Hematopoietic multipotent progenitor cell treated with erythropoietin and hydrocortisone succinate and interleukin-3 and kit ligand, for 8 days (in vitro differentiated cells): ENCODE results near the gene CYP4F11.
A peak's percentile ranks its signal among the peaks of the same experiment; 100 is the strongest.
"Not testable (repeated sequence)": the region's sequence is repeated elsewhere in the genome, so short reads cannot be mapped to it uniquely, and the experiment has no call there.

Experiments used
- DNase-seq: peaks from one replicate; pipeline ENCODE4 v3.0.0-alpha.2; 2015

Gene CYP4F11, protein sequence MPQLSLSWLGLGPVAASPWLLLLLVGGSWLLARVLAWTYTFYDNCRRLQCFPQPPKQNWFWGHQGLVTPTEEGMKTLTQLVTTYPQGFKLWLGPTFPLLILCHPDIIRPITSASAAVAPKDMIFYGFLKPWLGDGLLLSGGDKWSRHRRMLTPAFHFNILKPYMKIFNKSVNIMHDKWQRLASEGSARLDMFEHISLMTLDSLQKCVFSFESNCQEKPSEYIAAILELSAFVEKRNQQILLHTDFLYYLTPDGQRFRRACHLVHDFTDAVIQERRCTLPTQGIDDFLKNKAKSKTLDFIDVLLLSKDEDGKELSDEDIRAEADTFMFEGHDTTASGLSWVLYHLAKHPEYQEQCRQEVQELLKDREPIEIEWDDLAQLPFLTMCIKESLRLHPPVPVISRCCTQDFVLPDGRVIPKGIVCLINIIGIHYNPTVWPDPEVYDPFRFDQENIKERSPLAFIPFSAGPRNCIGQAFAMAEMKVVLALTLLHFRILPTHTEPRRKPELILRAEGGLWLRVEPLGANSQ

DNA sequence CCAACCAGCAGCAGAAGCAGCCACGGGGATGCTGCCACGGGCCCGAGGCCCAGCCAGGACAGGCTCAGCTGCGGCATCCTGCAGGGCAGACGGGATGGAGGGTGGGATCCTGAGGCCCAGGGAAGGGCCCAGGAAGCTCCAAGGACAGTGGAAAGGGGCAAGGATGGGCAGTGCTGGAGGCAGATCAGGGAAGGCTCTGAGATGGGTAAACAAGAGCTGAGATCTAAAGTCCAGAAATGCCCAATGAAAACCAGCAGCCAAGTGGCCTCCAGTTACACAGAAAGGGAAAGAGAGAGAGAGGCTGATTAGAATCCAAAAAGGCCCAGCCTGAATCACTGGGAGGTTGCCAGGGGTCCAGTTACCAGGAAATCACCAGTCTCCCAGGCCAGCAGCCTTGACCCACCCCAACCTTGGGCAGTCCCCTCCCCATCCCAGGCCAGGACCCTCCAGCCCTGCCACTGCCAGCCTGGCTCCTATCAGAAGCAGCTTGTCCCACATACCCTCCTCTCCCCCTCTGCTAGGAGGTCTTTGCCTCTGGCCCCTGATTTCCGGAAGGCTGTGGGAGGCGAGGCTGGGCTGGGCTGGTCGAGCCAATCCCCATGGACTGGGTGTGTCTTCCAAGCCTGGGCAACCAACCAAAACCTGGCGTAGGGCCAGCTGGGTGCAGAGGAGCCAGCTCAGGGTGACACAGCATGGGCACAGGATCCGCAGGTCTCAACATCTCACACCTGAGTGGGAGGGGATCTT is at the start of gene CYP4F11:
TSS of gene CYP4F11 (minus strand) at position 198 of the 747 bp plus-strand sequence. CDS start at position 77, 121 bp downstream.
- no peak for DNase-seq

DNA sequence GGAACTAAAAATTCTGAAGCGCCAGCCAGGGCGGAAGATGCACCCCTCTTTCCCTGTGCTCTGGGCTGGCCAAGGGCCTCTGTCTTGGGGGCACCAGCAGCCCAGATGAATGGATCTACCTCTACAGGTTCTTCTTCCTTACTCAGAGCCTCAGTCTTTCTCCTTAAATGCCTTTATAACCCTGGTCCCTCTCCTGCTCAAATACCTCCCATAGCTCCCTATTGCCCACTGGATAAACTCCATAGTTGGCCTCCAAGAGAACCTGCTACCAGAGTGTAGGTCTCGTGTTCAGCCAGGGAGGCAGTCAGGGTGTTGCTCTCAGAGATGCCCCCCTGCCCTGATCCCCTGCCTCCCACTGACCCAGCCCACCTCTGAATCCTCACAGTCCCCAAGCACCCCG is 45.0 kb upstream of the CYP4F11 start:
- no peak for DNase-seq

DNA sequence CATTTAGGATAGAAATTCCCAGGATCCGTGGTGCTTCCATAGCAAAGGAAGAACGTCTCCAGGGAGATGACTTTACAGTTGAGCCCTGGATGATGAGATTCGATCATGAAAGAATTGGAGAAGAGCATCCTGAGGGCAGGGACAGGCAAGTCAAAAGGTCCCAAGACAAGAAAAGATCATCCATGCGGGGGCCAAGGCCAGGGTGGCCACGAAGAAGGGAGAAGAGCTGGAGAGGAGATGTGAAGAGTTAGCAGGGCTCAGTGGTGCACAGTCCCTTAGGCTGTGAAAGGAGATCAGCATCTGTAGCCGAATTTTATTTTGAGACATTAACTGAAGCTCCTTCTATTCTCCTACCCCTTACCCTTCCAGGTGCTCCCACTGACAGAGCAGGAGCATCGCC is 43.4 kb upstream of the CYP4F11 start:
- DNase-seq: no peak

DNA sequence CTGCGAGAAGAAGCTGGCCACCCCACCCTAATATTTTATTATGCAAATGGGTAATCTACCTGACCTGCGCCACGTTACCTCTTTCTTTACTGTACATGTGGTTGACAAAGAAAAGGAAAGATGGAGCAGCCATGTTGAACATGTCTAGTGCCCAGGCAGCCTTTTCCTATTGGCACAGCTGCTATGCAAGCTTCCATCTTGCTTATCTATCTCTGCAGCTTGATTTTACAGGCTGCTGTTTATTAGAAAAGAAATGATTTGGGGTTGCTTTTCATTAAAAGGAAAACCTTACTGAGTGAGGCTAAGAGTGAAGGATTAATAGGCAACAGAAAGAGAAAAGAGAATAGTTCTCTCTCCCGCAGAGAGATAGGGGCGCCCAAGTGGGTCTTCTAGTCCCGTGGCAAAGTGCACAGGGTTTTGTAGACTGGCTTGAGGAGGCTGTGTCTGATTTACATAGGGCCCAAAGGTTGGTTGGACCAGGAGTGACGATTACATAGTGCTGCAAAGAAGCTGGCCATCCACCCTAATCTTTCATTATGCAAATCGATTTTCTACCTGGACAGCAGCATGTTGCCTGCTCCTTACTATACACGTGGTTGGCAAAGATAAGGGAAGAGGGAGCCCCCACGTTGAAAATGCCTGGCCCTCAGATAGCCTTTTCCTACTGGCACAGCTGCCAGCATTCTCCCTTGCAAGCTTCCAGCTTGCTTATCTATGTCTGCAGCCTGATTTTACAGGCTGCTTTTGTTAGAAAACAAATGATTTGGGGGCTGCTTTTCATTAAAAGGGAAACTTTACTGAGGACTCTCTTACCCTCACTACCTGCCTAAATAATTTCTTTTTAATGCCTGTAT is 42.7 kb upstream of the CYP4F11 start:
- DNase-seq: peak; percentile 68

DNA sequence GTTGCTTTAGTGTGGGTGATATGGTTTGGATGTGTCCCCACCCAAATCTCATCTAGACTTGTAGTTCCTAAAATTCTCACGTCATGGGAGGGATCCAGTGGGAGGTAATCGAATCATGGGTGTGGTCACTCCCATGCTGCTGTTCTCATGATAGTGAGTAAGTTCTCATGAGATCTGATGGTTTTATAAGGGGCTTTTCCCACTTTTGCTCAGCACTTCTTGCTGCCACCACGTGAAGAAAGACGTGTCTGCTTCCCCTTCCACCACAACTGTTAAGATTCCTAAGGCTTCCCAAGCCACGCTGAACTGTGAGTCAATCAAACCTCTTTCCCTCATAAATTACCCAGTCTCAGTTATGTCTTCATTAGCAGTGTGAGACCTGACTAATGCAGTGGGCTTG is 40.5 kb upstream of the CYP4F11 start:
- DNase-seq: no peak

DNA sequence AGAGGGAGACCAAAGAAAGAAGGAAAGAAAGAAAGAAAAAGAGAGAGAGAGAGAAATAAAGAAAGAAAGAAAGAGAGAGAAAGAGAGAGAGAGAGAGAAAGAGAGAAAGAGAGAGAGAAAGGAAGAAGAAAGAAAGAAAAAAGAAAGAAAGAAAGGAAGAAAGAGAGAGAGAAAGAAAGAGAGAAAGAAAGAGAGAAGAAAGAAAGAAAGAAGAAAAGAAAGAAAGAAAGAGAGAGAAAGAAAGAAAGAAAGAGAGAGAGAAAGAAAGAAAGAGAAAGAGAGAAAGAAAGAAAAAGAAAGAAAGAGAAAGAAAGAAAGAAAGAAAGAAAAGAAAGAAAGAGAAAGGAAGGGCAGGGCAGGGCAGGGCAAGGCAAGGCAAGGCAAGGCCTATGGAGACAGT is 37.7 kb upstream of the CYP4F11 start:
- DNase-seq: not testable (repeated sequence)

DNA sequence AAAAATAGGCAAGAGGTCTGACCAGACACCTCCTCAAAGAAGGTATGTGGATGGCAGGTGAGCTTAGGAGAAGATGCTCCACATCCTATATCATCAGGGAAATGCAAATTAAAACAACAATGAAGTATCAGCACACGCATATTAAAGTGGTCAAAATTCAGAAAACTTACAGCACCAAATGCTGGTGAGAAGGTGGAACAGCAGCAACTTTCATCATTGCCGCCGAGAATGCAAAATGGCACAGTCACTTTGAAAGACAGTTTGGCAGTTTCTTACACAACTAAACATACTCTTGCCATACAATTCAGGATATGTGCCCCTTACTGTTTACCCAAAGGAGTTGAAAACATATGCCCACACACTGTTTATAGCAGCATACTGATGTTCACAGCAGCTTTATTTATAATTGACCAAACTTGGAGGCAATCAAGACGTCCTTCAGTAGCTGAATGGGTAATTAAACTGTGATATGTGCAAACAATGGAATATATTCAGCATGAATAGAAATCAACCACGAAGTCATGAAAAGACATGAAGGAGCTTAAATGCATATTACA is 37.0 kb upstream of the CYP4F11 start:
- DNase-seq: no peak

DNA sequence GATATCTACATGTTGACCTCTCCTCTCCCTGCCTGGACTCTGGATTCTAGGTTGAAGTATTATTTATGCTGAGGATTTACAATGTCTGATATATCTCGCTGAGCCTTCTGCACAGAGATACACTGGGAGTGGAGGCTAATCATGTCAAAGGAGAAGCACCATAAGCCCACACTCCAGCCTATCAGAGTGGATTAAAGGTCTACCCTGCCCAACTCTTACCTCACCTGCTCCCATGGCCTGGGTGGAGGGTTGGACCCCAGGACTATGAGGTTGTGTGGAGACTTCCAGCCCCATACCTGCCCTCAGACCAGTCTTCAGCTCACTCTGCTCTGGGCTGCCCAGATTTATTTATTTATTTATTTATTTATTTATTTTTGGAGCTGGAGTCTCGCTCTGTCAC is 29.9 kb upstream of the CYP4F11 start:
- DNase-seq: no peak

DNA sequence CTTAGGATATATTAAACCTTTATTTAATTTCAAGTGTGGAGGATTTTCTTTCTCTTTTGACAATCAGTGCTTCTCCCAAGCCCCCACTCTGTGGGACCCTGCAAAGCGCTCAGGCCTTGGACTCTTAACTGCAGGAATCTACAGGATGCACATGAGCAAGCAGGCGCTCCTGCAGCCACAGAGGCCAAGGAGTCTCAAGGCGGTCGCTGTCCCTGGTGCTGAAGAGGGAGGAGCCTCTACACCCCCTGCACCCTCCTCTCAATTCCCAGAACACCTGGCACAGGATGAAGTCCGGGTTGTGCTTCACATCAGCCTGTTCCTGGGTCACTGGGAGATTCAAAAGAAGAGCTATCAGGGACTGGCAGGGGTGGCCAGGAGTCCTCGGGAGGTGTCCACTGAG is 28.0 kb upstream of the CYP4F11 start:
- DNase-seq: no peak

DNA sequence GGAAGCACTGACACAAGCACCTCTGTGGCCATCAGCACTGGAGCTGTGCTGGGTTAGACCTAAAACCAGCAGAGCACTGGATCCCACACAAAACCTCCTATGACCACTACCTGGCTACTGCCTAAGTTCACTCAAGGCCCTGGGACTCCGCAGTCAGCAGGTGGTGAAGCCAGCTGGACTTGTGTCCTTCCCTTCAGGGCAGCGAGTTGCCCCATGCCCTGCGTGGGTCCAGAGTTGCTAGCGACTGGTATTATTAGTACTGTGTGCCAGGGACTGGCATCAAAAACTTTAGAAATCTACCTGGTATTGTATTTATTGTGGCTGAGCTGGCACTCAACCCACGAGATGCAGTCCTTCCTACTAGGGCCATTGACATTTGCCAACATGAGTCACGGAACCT is 20.5 kb upstream of the CYP4F11 start:
- no peak for DNase-seq

DNA sequence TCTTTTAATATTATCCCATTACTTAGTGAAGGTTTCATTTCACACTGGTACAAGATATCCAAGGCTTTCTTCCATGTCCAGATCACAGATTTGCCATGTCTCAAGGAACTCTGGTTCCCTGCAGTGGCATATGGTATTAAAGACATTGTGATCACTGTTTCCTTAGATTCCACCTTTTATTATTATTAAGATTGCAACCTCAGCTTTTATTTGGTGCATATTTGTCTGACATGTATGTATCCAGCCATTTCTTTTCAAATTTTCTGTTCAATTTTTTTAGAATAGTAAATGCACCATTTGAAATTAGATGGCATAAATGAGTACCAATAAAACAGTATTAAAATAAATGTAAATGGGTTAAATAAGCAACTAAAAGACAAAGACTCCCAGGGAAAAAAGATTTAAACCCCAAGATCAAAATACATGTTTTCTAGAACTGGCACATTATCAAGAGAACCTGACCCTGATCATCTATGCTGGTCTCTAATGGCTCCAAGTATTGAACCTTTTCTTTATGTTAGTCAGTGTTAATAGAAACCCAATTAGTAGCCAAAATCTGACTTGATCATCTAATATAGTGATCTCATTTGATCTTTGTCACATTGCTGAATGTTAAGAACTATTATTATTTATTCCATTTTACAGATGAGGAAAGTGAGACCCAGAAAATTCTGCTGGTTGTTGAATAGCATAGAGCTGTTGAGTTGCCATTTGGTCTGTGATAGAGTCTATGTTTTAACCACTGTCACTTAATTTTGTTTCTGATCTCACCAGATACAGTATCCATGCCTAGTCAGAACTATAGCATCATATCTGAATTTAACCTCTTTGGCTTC is 14.1 kb upstream of the CYP4F11 start, which contains the start of gene OR10H4:
TSS of gene OR10H4 (plus strand) at position 786 of the 836 bp plus-strand sequence. CDS start at position 786, 0 bp downstream.
- no peak for DNase-seq

DNA sequence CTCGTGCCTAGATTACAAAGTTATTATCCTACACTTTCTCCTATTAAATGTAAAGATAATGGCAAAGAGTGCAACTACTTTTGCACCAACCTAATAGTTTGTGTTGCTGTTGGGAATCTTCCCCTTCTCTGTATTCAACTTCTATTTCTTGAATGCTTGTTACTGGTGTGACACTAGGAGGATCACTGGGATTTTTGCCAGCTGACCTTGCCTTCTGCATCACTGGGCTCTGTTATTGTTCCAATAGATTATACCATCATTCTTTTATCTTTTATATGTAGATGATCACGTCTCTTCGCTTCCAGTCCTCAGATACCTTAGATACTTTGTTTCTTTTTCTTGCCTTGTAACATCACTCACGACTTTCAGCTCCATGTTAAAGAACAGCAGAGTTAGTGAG is 11.0 kb upstream of the CYP4F11 start:
- no peak for DNase-seq

DNA sequence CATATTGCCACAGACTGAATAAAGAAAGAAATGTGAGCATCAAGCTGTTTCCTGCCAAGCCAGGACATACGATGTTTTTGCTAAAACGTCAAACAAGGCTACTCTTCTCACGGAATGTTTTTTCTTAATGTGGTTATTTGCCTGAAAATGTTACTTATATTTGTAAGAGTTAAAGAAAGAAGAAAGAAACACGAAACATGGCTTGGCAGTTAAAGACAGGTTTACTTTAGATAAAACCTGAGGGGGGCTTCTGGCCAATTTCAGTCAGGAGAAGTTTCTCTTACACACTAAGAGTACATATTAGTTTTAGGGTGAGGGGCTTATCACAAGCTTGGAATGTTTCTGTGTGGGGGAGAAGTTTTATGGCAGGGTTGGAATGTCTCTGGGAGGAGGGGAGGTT is 10.1 kb upstream of the CYP4F11 start:
- DNase-seq: no peak

DNA sequence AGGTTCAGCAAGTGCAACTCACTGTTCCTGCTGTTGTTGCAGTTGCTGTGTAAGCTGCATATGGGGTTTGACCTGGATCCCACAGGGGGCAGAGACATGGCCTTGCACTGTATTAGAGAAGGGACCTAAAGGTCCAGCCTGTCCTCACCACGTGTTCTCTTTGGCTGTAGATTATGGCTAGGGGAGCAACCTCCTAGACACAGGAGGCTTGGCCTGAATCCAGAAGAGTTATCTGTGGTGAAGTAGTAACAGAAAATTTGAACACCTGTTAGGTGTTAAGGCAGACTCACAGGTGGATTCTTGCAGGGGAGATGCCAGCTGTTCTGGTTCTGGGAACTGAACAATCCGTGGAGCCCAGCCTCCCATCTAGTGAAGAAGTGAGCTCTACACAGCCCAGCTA is 3.4 kb upstream of the CYP4F11 start:
- DNase-seq: no peak

DNA sequence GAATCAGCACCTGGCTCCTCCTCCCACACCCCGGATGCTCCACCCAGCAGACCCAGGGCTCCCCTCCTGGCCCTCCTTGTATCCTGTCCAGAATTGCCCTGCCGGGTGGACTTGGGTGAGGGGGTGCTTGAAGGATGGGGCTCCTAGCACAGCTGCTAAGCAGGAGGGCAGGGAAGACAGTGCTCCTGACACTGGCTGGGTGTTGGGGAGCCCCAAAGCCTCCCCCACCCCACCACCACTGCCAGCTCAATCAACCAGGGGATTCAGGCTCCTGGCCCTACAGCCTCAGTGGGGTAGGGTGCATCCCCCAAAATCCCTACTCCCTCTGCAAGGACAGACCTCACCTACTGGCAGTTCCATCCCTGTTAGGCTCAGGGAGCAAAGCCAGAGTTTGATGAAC is 2.6 kb upstream of the CYP4F11 start:
- no peak for DNase-seq

DNA sequence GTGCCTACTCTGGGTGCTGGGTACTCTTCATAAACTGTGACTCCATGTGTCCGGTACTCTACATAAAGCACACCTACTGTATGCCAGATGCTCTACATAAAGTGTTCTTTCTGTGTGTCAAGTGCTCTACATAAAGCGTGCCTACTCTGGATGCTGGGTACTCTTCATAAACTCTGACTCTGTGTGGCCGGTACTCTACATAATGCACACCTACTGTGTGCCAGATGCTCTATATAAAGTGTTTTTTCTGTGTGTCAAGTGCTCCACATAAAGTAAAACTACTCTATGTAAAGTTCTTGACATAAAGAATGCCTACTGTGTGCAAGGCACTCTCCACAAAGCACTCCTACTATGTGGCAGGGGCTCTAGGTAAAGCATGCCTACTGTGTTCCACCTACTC is 1.8 kb upstream of the CYP4F11 start:
- no peak for DNase-seq

DNA sequence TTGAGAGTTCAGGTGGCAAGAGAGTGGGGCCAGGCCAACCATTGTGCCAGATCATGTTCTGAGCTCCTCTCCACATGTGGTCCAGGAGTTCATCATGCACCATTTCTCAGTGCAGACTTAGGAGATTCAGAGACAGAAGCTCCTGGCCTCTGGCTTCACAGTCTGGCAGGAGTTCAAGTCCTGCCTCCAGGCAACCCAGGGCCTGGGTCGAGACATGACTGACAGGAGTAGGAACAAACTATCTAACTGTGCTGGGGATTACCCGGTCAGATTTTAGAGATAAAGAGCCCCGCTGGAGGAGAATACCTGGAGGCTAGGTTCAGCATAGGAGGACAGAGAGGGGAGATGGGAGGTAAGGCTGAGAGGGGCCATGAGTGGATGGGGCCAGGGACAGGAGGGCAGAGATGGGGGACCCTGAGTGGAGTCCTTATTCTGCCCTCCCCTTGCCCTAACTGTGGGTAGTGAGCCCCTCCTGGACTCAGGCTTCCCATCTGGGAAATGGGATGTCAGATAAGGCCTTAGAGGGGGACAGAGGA is 906 bp upstream of the CYP4F11 start:
- no peak for DNase-seq

DNA sequence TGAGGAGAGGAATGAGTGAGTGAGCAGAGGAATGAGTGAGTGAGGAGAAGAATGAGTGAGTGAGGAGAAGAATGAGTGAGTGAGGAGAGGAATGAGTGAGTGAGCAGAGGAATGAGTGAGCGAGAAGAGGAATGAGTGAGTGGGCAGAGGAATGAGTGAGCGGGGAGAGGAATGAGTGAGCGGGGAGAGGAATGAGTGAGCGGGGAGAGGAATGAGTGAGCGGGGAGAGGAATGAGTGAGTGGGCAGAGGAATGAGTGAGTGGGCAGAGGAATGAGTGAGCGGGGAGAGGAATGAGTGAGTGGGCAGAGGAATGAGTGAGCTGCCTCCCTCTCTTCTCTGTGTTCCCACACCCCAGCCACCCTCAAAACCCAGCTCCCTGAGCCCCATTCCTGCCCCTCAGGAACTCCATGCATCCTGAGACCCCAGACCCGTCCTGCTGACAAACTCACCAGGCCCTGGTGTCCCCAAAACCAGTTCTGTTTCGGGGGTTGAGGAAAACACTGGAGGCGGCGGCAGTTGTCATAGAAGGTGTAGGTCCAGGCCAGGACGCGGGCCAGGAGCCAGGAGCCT is 483 bp downstream of the CYP4F11 start:
- DNase-seq: not testable (repeated sequence)

DNA sequence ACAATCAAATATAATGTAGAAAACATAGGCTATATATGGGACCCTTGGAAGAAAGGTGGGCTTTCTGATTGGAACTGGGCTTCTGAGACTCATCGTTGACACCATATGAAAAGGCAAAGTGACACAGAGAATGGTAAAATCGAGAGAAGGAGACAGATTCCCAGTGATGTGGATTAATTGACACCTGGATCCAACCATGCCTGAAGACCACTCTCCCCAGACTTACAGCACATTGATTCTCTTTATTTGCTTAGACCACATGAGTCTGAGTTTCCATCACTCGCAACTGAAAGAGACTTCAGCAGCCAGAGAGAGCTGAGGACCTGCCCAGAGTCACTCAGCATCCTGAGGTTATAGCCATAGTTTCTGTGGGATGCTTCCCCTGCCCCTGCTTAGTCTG is 6.0 kb downstream of the CYP4F11 start:
- no peak for DNase-seq

DNA sequence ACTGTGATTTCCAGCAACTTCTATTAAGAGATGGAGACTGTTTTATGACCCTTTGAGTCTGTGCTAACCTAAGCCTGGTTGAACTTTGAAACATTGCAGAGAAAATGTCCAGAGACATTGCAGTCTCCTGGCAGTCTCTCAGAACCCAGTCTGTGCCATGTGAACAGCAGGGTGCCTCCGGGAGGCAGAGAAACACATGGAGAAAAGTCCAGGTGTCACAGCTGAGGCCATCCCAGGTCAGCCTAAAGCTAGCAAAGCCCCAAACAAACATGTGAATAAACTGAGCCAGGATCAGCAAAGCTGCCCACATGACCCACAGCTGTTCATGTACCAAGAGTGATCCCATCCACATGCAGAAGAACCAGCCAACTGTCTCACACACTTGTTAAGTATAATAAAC is 7.8 kb downstream of the CYP4F11 start:
- no peak for DNase-seq

DNA sequence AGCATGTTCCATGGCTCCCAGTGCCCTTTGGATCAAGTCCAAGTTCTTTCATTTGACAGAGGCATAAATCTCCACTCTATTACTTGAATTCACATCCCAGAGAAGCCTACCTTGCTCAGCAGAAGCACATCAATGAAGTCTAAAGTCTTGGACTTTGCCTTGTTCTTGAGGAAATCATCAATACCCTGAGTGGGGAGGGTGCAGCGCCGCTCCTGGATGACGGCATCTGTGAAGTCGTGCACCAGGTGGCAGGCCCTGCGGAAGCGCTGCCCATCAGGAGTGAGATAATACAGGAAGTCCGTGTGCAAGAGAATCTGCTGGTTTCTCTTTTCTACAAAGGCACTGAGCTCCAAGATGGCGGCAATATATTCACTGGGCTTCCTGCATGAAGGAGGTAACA is 10.6 kb downstream of the CYP4F11 start:
- no peak for DNase-seq
